ENCODE measurements around the gene BTBD10.

Gene BTBD10

GRCh38 chr11:13341026-13341425 lies 122.0 kb downstream of the BTBD10 start:
- H3K4me1 Mint-ChIP-seq: peaks cover 9% of the 10 kb centered on the region
- no peak overlapping the region for H3K27ac Mint-ChIP-seq
- no peaks in the 10 kb centered on the region for H3K36me3 Mint-ChIP-seq (ENCODE audit: low read depth)
- no peak for DNase-seq
- no peak for TF ChIP-seq CTCF (IDR thresholded peaks at IDR 0.05)
- peaks cover 6% of the 10 kb centered on the region for H3K27me3 Mint-ChIP-seq (ENCODE audit: low read depth, poor library complexity)
- no peak overlapping the region for H3K4me3 Mint-ChIP-seq
- no peaks in the 10 kb centered on the region for H3K9me3 Mint-ChIP-seq

- Mint-ChIP-seq H3K4me3 (no peak overlapping the region), H3K36me3 (ENCODE audit: low read depth) (no peaks in the 10 kb centered on the region), H3K9me3 (no peaks in the 10 kb centered on the region), H3K4me1 (peaks cover 9% of the 10 kb centered on the region), H3K27me3 (ENCODE audit: low read depth, poor library complexity) (peaks cover 5% of the 10 kb centered on the region), H3K27ac (no peak overlapping the region)
- TF ChIP-seq CTCF (IDR thresholded peaks at IDR 0.05): no peak
- no peak for DNase-seq
Measured at GRCh38 chr11:13339195-13340153, 123.5 kb downstream of the BTBD10 start.

GRCh38 chr11:13338427-13339069 lies 124.5 kb downstream of the BTBD10 start:
- Mint-ChIP-seq H3K36me3 (ENCODE audit: low read depth) (no peaks in the 10 kb centered on the region), H3K27me3 (ENCODE audit: low read depth, poor library complexity) (peaks cover 6% of the 10 kb centered on the region), H3K4me1 (peaks cover 14% of the 10 kb centered on the region), H3K9me3 (no peaks in the 10 kb centered on the region), H3K27ac (no peak overlapping the region), H3K4me3 (no peak overlapping the region)
- no peak for DNase-seq
- TF ChIP-seq CTCF (IDR thresholded peaks at IDR 0.05): no peak

GRCh38 chr11:13338019-13338426 lies 125.0 kb downstream of the BTBD10 start:
- H3K36me3 Mint-ChIP-seq (ENCODE audit: low read depth): no peaks in the 10 kb centered on the region
- no peak overlapping the region for H3K4me3 Mint-ChIP-seq
- no peaks in the 10 kb centered on the region for H3K9me3 Mint-ChIP-seq
- peaks cover 15% of the 10 kb centered on the region for H3K4me1 Mint-ChIP-seq
- no peak for DNase-seq
- H3K27ac Mint-ChIP-seq: no peak overlapping the region
- H3K27me3 Mint-ChIP-seq (ENCODE audit: low read depth, poor library complexity): peaks cover 6% of the 10 kb centered on the region
- TF ChIP-seq CTCF (IDR thresholded peaks at IDR 0.05): no peak
